HUES64 (cell line): ENCODE data around the gene PDCL2.
"Not testable (repeated sequence)": the region's sequence is repeated elsewhere in the genome, so short reads cannot be mapped to it uniquely, and the experiment has no call there.

Experiments
- H3K27ac ChIP-seq: 2 replicates; pipeline ENCODE4 v1.7.0; 2013; ENCODE audit warnings: low read depth, low read length, inconsistent platforms
- H3K27me3 ChIP-seq: 2 replicates; pipeline ENCODE4 v1.6.1; 2013; ENCODE audit warnings: mild to moderate bottlenecking, low read length; ENCODE audit not compliant: insufficient read depth
- H3K36me3 ChIP-seq: 2 replicates; pipeline ENCODE4 v1.6.1; 2013; ENCODE audit warnings: mild to moderate bottlenecking, low read length; ENCODE audit not compliant: insufficient read depth
- H3K4me1 ChIP-seq: 2 replicates; pipeline ENCODE4 v1.6.1; 2013; ENCODE audit warnings: mild to moderate bottlenecking, low read length, moderate library complexity; ENCODE audit not compliant: insufficient read depth
- H3K4me3 ChIP-seq: 2 replicates; pipeline ENCODE4 v1.5.1; 2013; ENCODE audit warnings: mild to moderate bottlenecking, low read length, moderate library complexity
- H3K9ac ChIP-seq: 2 replicates; pipeline ENCODE4 v1.6.1; 2013; ENCODE audit warnings: mild to moderate bottlenecking, low read depth, low read length
- H3K9me3 ChIP-seq: 2 replicates; pipeline ENCODE4 v1.6.1; 2013; ENCODE audit warnings: low read depth, low read length; ENCODE audit not compliant: insufficient read depth
- WGBS: fragments of 150-250, 120-280 bp; methylation state at CpG from one replicate; pipeline ENCODE4 v1.1.7; 2013; ENCODE audit warnings: missing lambda C conversion rate; 5-methylcytosine and 5-hydroxymethylcytosine counted together

Gene PDCL2

DNA sequence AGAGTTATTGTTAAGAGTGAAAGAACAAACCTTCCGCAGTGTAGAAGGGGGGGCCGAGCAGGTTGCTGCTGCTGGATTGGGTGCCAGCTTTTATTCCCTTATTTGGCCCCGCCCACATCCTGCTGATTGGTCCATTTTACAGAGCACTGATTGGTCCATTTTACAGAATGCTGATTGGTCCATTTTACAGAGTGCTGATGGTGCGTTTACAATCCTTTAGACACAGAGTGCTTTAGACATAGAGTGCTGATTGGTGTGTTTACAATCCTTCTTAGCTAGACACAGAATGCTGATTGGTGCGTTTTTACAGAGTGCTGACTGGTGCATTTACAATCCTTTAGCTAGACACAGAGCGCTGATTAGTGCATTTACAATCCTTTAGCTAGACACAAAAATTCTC, 40.1 kb downstream of the PDCL2 start:
- not testable (repeated sequence) for H3K27ac ChIP-seq, H3K4me3 ChIP-seq, H3K9ac ChIP-seq, H3K36me3 ChIP-seq, H3K9me3 ChIP-seq, H3K27me3 ChIP-seq
- 97% methylated on average over 6 of the region's 6 CpGs for WGBS
- peaks cover 23% of the 10 kb centered on the region for H3K4me1 ChIP-seq

DNA sequence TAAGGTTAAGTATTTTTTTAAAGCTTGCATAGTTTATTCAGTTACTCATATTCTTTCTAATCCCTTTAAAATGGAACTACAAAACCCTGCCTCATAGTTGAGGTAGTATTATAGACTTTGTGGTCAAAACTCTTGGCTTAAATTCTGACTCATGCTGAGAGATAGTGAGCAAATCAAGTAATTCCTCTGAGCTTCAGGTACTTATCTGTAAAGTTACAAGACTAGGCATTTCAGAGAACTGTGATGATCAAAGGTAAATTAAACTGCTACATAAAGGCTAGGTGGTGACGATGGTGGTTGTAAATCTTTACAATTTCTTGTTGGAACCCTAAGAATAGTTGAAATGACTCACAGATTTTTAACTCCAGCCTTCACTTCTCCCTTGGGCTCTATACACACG, 42.2 kb downstream of the PDCL2 start:
- no peak overlapping the region for H3K9ac ChIP-seq
- WGBS = 89% methylated on average over 2 of the region's 2 CpGs
- H3K27ac ChIP-seq = no peak overlapping the region
- no peaks in the 10 kb centered on the region for H3K27me3 ChIP-seq
- H3K4me3 ChIP-seq = no peak overlapping the region
- H3K36me3 ChIP-seq = no peaks in the 10 kb centered on the region
- no peaks in the 10 kb centered on the region for H3K9me3 ChIP-seq
- H3K4me1 ChIP-seq = peaks cover 24% of the 10 kb centered on the region

DNA sequence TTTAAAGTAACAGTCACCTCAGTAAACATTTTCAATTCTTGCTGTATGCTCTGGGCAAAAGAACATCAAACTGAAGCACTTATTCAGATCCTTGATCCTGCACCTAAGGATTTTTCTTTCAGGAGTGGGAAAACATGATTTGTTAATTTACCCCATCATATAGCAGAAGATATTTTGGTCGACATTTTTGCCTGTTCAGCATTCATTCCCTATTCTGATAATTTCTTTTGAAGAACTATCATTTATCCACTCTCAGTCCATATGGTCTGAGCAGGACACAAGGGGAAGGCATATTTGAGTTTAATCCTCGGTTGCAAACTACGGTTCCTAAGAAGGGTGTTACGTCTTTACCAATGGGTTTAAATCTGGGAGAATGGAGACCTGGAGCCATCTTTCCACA, 44.1 kb downstream of the PDCL2 start:
- Histone ChIP-seq H3K27me3 (no peaks in the 10 kb centered on the region), H3K9ac (peak overlapping the region; percentile 83), H3K9me3 (no peaks in the 10 kb centered on the region), H3K4me1 (peaks cover 28% of the 10 kb centered on the region), H3K4me3 (peak overlapping the region; percentile 68), H3K27ac (peak overlapping the region; percentile 97; the same call in 1 of the 2 replicates), H3K36me3 (no peaks in the 10 kb centered on the region)
- 73% methylated on average over 4 of the region's 4 CpGs for WGBS

DNA sequence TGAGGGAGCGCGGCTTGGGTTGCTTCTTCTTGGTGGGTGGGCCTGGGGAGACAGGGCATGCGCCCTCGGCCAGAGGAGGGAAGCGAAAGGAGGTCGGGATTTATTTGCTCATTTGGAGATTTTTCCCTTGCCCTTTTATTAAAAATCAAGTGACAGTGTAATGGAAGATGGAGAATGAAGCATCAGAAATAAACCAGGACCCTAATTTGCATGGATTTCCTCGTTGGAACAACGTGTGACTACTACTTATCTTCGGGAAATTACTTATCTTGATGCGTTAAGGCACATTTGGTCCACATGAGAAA, 44.6 kb downstream of the PDCL2 start:
- 7% methylated on average over 8 of the region's 10 CpGs for WGBS
- Histone ChIP-seq H3K36me3 (no peaks in the 10 kb centered on the region), H3K4me1 (peaks cover 32% of the 10 kb centered on the region), H3K9ac (peak overlapping the region; percentile 83), H3K27ac (peak overlapping the region; percentile 97), H3K4me3 (peak overlapping the region; percentile 68), H3K9me3 (no peaks in the 10 kb centered on the region), H3K27me3 (no peaks in the 10 kb centered on the region)

DNA sequence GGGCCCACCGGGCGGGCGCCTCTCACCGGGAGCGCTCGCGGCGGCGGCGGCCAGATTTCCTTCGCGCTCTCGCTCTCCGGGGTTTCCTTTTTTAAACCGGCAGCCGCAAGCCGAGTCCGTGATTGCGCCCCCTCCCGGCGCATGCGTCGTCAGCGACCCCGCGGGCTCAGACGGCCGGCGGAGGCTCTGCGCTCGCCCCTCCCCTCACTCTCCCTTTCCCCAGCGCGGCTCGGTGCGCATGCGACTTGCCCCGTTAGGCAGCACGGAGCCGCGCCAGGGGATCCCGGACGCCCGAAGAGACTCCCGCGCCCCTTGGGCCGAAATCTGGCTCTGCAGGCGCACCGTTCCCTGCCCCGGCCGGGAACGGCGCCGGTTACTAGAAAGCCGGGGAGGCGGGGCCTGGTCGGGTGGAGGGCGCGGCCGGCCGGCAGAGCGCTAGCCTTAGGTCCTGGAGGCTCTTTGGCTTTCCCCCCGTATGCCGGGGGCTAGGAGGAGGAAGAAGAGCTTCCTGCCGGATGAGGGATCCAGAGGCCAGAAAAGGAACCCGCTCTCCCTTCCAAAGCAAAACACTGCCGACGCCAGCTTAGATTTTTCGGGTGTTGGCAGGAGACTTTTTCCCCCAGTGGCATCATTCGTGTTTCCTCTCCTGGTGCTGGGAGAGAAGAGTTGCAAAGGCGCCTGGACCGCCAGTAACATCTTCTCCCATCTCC, 45.1 kb downstream of the PDCL2 start, which contains the start of gene CLOCK:
TSS of gene CLOCK (minus strand) at position 154 of the 710 bp plus-strand sequence. CDS start 64,124 bp downstream, outside the sequence.
- H3K27me3 ChIP-seq = no peaks in the 10 kb centered on the region
- peak within 1 kb of the TSS; percentile 84 for H3K9ac ChIP-seq
- peak within 1 kb of the TSS; percentile 97 for H3K27ac ChIP-seq
- under 1% methylated on average over 68 of the region's 71 CpGs for WGBS
- no peaks in the 10 kb centered on the region for H3K9me3 ChIP-seq
- H3K36me3 ChIP-seq = no peaks in the 10 kb centered on the region
- peaks cover 33% of the 10 kb centered on the region for H3K4me1 ChIP-seq
- H3K4me3 ChIP-seq = peak within 1 kb of the TSS; percentile 68

DNA sequence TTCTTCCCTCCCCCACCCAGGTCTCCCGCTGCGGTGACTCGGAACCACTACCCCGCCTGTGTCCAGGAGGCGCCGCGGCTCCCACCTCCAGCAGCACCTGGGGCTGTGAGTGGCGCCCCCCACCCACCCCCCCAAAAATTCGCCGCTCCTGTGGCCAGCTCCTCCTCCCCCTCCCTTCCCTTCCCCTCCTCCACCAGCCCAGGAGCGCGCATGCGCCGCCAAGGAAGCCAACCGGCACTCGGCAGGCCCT, 45.6 kb downstream of the PDCL2 start:
- H3K27me3 ChIP-seq = no peaks in the 10 kb centered on the region
- H3K4me3 ChIP-seq = peak overlapping the region; percentile 68
- H3K9ac ChIP-seq = peak overlapping the region; percentile 83
- peak overlapping the region; percentile 97 for H3K27ac ChIP-seq
- no peaks in the 10 kb centered on the region for H3K36me3 ChIP-seq
- peaks cover 36% of the 10 kb centered on the region for H3K4me1 ChIP-seq
- WGBS = 0% methylated on average over 15 of the region's 16 CpGs
- H3K9me3 ChIP-seq = no peaks in the 10 kb centered on the region

- whole genome bisulfite sequencing = under 1% methylated on average over 83 of the region's 87 CpGs
- peak overlapping the region; percentile 97 for H3K27ac ChIP-seq
Measured at GRCh38 chr4:55545641-55546505, 46.2 kb downstream of the PDCL2 start.

DNA sequence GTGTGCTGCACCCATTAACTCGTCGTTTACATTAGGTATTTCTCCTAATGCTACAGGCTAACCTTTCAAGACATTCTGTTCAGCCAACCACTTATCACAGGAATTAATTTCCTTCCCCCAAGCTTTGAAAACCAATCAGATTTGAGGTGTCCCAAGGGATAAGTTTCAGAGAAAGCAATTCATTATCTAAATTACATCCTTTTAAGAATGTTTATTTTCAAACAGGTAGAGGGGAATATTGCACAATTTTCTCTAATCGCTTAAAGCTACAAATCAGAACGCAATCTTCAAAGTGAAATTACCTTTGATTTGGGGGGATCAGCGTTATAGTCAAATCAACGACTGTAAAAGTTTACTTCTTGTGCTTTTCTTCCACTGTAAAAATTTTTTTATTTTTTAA, 46.9 kb downstream of the PDCL2 start:
- Histone ChIP-seq H3K27me3 (no peaks in the 10 kb centered on the region), H3K9me3 (no peaks in the 10 kb centered on the region), H3K4me1 (peaks cover 44% of the 10 kb centered on the region), H3K36me3 (no peaks in the 10 kb centered on the region), H3K27ac (peak overlapping the region; percentile 97), H3K4me3 (peak overlapping the region; percentile 68), H3K9ac (peak overlapping the region; percentile 84)
- 4% methylated on average over 3 of the region's 6 CpGs for WGBS

More at GRCh38 chr4:55545641-55546505, 46.2 kb downstream of the PDCL2 start:
- no peaks in the 10 kb centered on the region for H3K36me3 ChIP-seq
- H3K4me1 ChIP-seq = peaks cover 40% of the 10 kb centered on the region
- no peaks in the 10 kb centered on the region for H3K9me3 ChIP-seq
- H3K9ac ChIP-seq = peak overlapping the region; percentile 84
- peak overlapping the region; percentile 68 for H3K4me3 ChIP-seq
- no peaks in the 10 kb centered on the region for H3K27me3 ChIP-seq

GRCh38 chr4:55543858-55544257, 48.2 kb downstream of the PDCL2 start:
- Histone ChIP-seq H3K36me3 (no peaks in the 10 kb centered on the region), H3K27me3 (no peaks in the 10 kb centered on the region), H3K9me3 (no peaks in the 10 kb centered on the region), H3K27ac (no peak overlapping the region), H3K4me1 (peaks cover 44% of the 10 kb centered on the region), H3K4me3 (no peak overlapping the region; the same call in 1 of the 2 replicates), H3K9ac (no peak overlapping the region)

DNA sequence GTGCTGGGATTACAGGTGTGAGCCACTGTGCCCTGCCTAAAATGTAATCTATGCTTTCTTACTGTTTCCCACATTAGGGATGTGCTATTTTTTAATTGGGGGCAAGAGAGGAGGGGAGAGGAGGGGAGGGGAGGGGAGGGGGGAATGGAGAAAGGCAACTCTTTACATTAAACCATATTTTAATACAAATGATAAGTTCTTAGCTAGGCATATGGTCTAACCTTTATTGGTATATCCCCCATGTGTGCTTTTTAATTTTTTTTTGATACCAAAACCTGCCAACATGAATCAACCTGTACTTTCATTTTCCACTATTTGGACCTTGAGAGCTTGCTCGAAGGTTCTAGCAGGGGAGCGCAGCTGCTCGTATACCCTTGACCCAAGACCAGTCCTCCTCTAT, 51.8 kb downstream of the PDCL2 start:
- 93% methylated on average over 3 of the region's 3 CpGs for WGBS
- Histone ChIP-seq H3K4me3 (no peak overlapping the region), H3K9ac (no peak overlapping the region), H3K9me3 (peaks cover 9% of the 10 kb centered on the region; the same call in 1 of the 2 replicates), H3K27me3 (no peaks in the 10 kb centered on the region), H3K27ac (no peak overlapping the region), H3K4me1 (peaks cover 34% of the 10 kb centered on the region), H3K36me3 (no peaks in the 10 kb centered on the region; the same call in 1 of the 2 replicates)

- 97% methylated on average over 2 of the region's 2 CpGs for WGBS
- Histone ChIP-seq H3K27ac (no peak overlapping the region), H3K9ac (no peak overlapping the region), H3K4me3 (no peak overlapping the region), H3K4me1 (peaks cover 31% of the 10 kb centered on the region), H3K36me3 (no peaks in the 10 kb centered on the region; the same call in 1 of the 2 replicates), H3K27me3 (no peaks in the 10 kb centered on the region), H3K9me3 (peaks cover 9% of the 10 kb centered on the region; the same call in 1 of the 2 replicates)
Measured at GRCh38 chr4:55539658-55540057, 52.4 kb downstream of the PDCL2 start.
